NCI-H2107 treated with DMSO at 0.1 percent for 48 hours (cell line): Measurements from ENCODE around the gene GAN.
"Not testable (repeated sequence)": the region's sequence is repeated elsewhere in the genome, so short reads cannot be mapped to it uniquely, and the experiment has no call there.

ENCODE experiments used
- DNase-seq: peaks from one replicate; lab custom pipeline; 2025; ENCODE audit not compliant: unreplicated experiment; lab: John Stamatoyannopoulos, UW

GAN gene

GRCh38 chr16:81397058-81397878 is 82.5 kb downstream of the GAN start:
- no peak for DNase-seq

DNA sequence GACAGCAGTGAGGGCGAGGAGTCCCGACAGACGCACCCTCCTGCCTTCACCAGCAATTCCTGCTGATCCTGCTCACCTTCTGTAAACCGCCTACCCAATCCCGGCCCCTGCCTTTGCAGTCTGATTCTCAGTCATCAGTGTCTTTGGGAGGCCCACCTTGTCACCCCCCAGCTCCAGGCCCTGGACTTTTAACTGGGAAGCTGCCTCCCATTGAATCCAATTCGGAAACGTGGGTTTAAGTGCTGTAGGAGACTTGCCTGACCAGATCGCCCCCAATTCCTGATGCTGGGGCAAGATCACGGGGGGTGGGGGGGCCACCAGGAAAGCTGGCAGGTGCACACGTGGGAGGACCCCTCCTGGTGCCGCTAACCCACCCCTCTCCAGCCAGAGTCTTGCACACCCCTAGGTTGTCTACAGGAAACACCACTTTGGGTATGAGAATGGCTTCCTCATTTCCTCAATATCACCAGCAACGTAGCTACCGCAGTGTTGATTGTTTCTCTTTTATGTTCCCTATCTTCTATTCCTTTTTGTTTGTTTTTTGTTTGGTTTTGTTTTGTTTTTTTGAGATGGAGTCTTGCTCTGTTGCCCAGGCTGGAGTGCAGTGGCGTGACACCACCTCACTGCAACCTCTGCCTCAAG is 83.2 kb downstream of the GAN start:
- no peak for DNase-seq

DNA sequence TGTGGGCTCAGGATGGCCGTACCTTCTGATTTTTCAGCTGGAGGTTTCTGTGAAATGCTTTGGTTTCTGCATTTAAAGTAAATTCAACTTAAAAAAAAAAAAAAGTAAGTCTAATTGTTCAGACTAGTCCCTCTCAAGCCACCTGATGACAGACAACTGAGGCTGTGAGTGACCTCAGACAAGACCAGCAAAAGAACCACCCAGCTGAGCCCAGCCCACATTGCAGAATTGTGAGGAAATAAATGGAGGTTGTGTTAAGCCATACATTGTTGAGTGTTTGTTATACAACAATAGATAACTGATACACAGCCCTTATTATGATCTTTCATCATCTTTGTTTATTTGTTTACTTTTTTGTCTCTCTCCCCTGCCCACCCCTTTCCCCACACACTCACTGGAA is 85.1 kb downstream of the GAN start:
- DNase-seq, result no peak

DNA sequence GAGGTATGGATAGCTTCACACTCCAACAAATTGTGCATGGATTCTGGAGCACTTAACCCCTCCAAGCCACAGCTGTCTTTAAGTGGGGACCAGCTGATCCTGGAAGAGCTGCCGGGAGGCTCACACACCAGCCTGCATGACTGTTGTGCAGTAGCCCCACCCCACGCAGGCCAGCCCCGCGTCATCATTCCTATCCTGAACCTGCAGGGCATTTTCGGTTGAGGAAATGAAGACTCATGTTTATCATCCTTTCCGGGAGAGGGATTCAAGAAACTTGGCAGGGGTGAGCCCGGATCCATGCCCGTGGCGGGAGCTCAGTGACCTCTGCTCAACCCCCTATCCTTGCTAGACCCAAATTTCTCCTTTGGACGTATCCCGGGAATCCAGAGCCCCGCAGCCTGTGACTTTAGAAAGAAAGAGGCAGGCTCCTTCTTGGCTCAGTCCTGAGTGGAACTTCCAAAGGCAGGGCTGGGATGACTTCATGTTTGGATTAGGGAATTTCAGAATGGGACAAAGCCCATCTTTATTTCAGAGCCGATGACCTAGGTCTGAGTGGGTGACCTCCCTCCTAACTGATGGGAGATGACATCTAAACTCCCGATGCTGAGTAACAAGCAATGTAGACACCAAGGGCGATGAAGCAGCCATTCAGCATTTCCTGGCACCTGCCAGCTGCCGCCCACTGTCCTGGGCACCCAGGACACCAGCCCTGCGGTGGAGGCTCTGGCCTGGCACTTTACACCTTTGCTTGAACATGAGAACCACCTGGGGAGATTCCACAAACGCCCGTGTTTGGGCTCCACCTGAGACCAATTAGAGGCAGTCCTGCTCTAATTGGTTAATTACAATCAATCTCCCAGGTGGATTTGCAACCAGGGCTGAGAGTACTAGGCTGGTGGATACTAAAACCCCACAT is 86.5 kb downstream of the GAN start:
- no peak for DNase-seq

DNA sequence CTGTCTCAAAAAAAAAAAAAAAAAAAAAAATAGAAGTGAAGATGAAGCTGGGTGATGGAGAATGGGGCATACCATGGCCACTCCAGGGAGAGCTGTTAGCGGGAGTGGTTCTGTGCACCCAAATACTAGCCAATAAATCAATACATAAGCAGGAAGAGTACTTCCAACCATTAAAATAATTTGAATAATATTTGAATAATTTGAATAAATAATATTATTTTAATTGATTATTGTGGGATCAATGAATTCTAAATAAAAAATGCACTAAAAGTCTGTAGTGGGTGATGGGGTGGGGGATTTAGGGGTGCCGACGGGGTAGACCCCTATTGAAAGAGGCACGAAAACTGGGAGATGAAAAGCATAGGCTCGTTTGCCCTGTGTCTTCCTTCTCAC is 88.4 kb downstream of the GAN start:
- no peak for DNase-seq

GRCh38 chr16:81403601-81404391 is 89.0 kb downstream of the GAN start:
- peak; percentile 68 for DNase-seq

DNA sequence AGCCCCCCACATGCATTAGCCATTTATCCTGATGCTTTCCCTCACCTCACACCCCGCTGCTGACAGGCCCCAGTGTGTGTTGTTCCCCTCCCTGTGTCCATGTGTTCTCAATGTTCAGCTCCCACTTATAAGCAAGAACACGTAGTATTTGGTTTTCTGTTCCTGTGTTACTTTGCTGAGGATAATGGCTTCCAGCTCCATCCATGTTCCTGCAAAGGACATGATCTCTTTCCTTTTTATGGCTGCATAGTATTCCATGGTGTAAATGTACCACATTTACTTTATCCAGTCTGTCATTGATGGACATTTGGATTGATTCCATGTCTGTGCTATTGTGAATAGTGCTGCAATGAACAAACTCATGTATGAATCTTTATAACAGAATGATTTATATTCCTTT is 90.2 kb downstream of the GAN start:
- DNase-seq, result not testable (repeated sequence)

DNA sequence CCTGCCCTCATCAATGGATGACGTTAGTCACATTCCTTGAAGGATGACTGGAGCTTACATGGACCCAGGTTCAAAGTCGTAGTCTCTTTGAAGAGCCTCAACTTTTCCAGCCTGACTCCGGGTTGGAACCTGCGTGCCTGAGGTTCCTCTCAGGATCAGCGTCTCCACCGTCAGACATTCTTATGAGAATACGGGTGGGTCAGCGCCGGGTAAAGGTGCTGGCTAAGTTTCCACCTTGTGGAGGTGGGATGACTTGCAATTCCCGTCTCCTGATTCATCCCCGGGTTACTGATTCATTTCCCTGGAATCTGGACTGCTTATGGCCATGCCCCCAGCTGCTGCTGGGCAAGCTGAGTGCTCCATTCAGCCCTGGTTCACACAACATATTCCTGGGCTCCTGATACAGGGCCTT is 90.9 kb downstream of the GAN start:
- DNase-seq, result no peak

GRCh38 chr16:81408409-81408950 is 93.7 kb downstream of the GAN start:
- no peak for DNase-seq

DNA sequence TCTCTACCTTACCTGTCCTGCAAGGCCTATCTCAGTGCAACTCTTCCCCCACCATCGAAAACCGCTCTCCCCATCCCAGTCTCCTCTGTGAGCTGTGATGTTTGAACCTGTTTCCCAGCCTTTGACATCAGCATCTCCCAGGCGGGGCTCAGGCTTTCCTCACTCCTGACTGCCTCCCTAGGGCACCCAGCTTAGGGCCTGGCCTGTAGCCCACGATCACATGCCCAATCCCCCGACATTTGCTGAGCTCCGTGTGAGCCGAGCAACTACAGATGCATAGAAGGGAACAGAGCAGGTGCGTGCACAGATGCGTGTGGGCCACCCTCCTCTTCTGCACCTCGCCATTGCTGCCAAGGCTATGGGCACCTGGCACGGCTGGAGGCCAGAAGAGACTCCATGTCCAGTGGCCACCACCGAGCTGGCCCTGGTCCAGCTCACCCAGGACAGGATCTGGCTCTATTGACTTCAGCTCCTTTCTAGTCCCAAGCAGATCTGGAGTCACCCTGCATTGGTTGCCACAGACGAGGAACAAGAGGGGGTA is 94.3 kb downstream of the GAN start:
- no peak for DNase-seq

DNA sequence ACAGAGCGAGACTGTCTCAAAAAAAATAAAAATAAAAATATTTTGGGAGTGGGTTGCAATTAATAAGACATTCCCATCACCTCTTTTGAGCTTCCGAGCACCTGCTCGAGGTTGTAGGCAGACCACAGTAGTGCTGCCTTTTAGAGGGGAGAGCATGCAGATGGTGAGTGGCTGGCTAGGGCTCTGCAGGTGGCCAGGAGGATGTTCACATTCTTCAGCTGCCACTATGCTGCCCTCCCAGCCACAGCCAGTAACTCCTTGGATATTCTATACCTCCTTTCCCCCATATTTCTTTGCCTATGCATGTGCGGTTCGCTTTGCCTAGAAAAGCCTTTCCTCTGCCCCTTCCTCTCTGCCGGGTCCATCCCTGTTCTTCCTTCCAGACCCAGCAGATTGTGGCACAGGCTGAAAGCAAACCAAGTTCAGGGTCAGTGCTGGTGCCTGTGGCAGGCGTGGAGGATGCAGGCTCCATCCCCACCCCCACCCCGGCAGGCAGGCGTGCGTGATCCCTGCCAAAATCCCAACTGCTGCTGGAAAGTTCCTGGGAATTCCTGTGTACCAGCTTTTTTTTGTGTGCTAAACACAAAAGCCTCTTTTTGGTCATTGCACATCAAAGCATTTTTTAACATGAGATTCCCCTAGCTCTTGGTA is 96.0 kb downstream of the GAN start:
- no peak for DNase-seq

DNA sequence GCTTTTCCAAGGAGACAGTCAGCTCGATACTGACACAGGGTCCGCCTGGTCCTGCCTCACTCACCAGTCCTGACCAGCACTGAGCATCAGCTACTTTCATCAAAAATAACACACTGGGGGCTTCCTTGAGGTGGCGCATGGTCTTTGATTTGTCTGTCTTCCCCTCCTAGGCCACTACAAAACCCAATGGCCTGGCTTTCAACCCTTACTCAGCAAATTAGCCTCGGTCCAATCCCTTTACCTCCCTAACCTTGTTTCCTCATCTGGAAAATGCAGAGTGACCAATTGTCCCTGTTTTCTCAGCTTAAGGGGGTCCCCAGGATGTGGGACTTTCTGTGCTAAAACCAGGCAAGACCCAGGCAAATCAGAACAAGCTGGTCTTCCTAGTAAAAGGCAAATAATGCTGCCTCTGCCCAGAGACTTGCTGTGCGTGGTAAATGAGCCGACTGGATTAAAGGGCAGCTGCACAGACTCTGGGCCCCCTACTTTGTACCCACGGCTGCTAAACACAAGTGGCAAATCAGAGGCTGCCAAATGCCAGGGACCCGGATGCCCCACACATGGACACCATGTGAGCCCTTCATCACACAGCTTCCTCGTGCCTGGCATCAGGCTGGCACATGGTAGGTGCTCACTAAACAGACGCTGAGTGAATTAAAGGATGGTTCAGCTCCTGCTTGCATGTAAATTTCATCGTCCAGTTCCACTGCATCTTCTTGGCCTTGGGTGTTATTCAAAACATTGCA is 98.7 kb downstream of the GAN start:
- no peak for DNase-seq

DNA sequence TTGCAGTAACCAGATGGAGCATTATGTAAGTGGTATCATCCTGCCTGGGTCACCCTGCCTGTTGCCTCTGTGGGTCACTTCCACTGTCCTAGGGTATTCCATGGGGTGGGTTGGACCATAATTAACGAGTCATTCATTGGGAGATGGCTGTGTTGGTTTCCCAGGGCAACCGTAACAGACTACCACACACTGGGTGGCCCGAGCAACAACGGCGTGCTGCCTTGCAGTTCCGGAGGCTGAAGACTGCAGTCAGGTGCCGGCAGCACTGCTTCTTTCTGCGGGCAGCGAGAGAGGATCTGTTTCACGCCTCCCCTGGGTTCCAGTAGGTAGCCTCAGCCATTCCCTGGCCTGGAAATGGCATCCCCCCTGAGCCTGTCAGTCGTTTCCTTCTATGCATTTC is 101.0 kb downstream of the GAN start:
- no peak for DNase-seq

GRCh38 chr16:81416749-81417148 is 102.0 kb downstream of the GAN start:
- no peak for DNase-seq

GRCh38 chr16:81417210-81417609 is 102.4 kb downstream of the GAN start:
- DNase-seq, result no peak

GRCh38 chr16:81419806-81420205 is 105.0 kb downstream of the GAN start:
- DNase-seq, result no peak

- DNase-seq, result no peak
Observed at GRCh38 chr16:81421126-81421525, 106.4 kb downstream of the GAN start.

- DNase-seq, result no peak
Observed at GRCh38 chr16:81421536-81421935, 106.8 kb downstream of the GAN start.

DNA sequence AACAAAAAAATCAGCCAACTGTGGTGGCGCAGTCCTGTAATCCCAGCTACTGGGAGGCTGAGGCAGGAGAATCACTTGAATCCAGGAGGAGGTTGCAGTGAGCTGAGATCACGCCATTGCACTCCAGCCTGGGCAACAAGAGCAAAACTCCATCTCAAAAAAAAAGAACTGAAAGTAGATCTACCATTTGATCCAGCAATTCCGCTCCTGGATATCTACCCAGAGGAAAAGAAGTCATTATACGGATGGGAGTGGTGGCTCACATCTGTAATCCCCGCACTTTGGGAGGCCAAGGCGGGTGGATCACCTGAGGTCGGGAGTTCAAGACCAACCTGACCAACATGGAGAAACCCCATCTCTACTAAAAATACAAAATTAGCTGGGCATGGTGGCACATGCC is 107.4 kb downstream of the GAN start:
- DNase-seq, result not testable (repeated sequence)
